ENCODE data around the gene ADAMTS1.
"Not testable (repeated sequence)": the region's sequence is repeated elsewhere in the genome, so short reads cannot be mapped to it uniquely, and the experiment has no call there.

The ADAMTS1 gene
- long read RNA-seq, donor 1, full-length matches to known transcripts, result 20 of 42 reads
- long read RNA-seq, donor 1, partial matches to known transcripts, result 22 of 42 reads
- long read RNA-seq, donor 1, other reads (novel, unspliced or antisense), result 0 of 42 reads
- long read RNA-seq, donor 2, full-length matches to known transcripts, result 15 of 20 reads
- long read RNA-seq, donor 2, partial matches to known transcripts, result 5 of 20 reads
- long read RNA-seq, donor 2, other reads (novel, unspliced or antisense), result 0 of 20 reads
- long read RNA-seq, donor 3, full-length matches to known transcripts, result 14 of 27 reads
- long read RNA-seq, donor 3, partial matches to known transcripts, result 13 of 27 reads
- long read RNA-seq, donor 3, other reads (novel, unspliced or antisense), result 0 of 27 reads
- long read RNA-seq, donor 4, full-length matches to known transcripts, result 18 of 36 reads
- long read RNA-seq, donor 4, partial matches to known transcripts, result 18 of 36 reads
- long read RNA-seq, donor 4, other reads (novel, unspliced or antisense), result 0 of 36 reads
- long read RNA-seq, donor 5, full-length matches to known transcripts, result 25 of 33 reads
- long read RNA-seq, donor 5, partial matches to known transcripts, result 8 of 33 reads
- long read RNA-seq, donor 5, other reads (novel, unspliced or antisense), result 0 of 33 reads
- long read RNA-seq, donor 6, full-length matches to known transcripts, result 17 of 52 reads
- long read RNA-seq, donor 6, partial matches to known transcripts, result 35 of 52 reads
- long read RNA-seq, donor 6, other reads (novel, unspliced or antisense), result 0 of 52 reads
- long read RNA-seq, donor 7, full-length matches to known transcripts, result 38 of 87 reads
- long read RNA-seq, donor 7, partial matches to known transcripts, result 49 of 87 reads
- long read RNA-seq, donor 7, other reads (novel, unspliced or antisense), result 0 of 87 reads
- long read RNA-seq, donor 8, full-length matches to known transcripts, result 26 of 36 reads
- long read RNA-seq, donor 8, partial matches to known transcripts, result 10 of 36 reads
- long read RNA-seq, donor 8, other reads (novel, unspliced or antisense), result 0 of 36 reads

DNA sequence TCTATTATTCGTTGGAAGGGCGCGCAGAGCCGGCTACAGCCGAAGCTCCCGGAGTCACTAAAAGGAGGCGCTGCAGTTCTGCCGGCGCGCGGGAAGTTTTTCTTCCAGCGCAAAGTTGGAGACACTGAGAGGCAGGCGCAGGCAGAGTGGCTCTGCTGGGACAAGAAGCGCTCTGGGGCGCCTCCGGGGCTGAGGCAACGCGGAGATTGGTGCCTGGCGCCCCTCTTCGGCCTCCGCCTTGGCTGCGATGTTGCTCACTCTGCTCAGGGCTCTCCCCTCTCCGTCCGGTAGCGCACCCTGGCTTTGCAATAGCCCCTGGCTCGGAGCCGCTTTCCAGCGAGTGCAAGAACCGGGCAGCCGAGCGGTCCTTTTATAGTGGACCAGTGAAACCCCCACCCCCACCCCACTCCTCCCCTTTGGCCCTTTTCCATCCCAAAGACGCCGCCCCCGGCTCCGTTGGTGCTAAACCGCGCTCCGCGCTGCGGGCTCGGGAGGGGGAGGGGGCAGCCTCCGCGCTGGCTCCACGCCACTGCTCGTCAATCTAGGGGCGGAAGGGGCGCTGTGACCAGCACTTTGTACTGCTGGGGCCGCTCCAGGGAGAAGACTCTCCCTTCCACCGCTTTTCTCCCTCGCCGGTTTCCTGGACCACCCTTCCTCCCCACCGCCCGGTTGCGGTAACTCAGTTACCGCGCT is at the start of gene ADAMTS1:
Gene ADAMTS1 (minus strand): TSS at position 344 of the 693 bp plus-strand sequence. CDS start 455 bp downstream, outside the sequence.
- DNase-seq, result peak; percentile 92

DNA sequence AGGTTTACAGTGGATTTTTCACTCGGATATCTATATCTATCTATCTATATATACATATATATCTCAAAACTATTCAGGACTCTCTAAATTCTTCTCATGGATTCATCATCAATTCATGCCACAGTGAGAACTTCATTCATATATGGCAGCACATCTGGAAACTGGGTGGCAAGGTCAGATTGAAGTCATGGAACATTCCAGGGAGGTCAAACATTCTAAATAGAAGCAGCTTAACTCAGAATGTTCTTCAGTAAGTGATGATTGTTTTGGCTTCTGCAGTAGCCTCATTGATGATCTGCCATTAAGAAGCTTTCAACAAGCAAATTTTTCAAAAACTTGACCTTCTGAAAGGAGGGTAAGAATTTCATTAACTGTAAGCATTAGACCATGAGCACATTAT is 46.9 kb upstream of the ADAMTS1 start:
- DNase-seq, result no peak

DNA sequence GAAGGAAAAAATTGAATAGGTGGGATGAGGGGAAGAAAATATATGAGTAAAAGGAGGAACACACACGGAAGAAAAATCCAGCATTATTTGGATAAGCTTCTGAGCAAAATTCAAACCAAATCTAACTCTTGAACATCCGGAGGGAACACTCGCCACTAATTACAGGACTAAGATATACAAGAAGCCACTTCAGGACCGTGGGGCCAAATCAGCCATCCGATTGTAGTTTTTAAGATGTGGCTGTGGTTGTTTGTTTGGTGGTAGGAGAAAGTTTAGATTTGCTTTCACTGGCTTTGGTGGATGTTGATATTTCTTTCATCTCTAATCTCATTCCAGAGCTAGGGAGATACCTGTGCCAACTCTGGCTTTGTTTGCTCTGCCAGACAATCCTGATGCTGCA is 43.7 kb upstream of the ADAMTS1 start:
- DNase-seq, result no peak

DNA sequence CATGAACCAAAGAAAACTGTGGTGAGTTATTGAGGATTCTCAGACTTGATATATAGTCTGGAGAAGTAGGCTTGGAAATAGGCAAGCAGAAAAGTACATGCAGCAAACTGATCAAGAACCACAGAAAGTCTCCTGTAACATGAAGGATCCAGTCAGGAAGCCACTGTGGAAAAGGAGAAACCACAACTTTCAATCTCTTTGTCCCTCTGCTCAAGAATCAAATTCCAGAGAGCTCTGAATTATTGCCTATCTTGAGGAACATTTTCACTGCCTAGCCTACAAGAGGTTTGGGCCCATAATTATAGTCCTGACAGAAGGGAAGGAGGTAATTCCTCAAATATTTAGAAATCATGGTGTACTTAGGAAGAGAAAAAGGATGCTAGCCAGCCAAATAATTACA is 43.0 kb upstream of the ADAMTS1 start:
- no peak for DNase-seq

DNA sequence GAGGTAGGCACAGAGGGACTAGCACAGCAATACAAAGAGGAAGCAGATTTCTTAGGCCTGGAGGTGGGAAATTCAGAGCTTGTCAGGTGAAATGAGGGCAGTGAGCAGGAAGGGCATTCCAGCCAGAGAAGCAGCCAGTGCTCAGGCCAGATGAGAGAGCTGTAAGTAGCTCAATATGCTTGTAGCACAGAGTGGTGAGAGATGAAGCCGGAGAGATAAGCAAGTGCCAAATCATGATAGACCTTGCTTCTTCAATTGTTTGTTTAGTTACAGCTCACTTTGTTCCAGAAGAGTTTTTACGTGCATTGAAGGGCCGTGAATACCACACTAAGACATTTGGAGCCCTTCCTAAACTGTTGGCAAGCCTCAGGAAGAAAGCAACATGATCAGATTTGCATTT is 42.0 kb upstream of the ADAMTS1 start:
- no peak for DNase-seq

DNA sequence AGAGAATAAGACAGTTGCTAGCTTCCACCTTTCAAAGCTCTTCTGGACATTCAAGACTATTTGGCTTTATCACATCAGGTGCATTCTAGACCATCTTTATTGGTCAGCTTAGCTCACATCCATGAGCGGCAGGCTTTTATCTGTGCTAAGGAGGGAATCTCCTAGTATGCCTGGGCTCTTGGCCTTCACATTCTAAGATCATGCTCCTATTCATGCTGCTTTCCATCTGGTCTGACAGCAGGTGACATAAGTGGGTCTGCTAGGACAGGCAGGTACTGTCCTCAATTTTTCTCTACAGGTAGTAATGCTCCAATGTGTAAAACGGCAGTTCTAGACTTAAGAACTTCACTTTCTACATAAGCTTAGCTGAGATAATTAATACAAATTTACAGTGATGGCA is 39.2 kb upstream of the ADAMTS1 start:
- no peak for DNase-seq

DNA sequence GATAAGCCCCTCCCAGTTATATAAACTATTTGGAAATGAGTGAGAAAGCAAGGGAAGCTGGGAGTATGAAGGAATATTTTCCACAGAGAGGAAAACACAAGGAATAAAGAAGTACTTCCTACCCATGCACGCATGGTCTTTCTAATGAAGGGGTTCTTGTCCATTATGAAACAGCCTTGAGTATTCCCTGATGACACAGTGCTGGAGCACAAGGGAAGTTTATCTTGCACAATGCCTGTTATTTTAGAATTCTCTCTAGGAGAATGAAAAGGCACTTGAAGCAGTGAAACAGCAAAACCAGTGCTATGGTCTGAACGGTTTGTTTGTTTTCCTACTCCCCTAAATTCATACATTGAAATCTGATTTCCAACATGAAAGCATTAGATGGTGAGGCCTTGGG is 38.6 kb upstream of the ADAMTS1 start:
- no peak for DNase-seq

DNA sequence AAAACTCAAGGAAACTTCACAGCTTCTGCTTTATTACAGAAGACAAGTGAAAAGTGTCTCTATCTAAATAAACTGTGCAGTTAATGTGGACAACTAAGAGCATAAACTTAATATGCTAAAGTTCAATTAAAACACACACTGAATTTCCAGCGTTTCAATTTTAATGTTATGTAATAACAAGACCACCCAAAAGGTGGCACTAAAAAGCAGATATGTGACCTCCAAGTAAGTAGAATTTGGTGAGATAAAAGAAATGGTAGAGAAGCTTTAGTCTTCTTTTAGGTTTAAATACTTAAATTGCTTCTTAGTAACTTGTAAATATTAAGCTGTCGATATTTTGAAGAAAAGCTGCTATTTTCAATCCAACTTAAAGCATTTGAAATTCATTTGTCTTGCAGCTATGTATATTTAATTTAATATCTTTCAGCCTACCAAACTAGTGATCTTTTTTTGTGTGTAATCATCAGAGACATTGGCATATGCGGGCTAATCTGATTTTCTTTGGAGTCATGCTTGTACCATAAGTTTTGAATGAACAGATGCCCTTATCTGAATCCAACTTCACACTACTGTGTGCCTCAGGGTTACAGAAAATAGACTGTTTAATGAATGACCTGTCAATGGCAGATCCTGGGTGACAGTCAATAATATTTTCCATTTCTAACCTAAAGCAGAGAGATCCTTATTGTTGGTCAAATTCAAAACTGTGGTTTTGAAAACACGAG is 36.5 kb upstream of the ADAMTS1 start:
- no peak for DNase-seq

DNA sequence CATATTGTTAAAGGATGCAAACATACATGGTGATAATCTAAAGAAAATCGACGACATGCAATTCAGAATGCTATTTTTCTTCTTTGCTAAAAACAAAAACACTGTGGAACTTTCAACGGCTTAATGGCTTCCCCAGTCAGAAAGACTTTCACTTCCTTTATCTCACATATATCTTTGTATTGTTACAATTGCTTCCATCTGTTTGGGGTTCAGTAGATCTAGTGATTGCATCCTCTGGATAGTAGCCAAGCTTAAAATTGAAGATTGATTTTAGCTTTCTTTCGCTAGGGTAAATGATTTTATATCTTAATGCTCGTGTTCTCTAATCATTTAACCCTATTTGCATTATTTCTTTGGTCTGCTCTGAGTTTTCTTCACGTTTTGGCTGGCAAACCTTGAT is 31.8 kb upstream of the ADAMTS1 start:
- DNase-seq, result no peak

DNA sequence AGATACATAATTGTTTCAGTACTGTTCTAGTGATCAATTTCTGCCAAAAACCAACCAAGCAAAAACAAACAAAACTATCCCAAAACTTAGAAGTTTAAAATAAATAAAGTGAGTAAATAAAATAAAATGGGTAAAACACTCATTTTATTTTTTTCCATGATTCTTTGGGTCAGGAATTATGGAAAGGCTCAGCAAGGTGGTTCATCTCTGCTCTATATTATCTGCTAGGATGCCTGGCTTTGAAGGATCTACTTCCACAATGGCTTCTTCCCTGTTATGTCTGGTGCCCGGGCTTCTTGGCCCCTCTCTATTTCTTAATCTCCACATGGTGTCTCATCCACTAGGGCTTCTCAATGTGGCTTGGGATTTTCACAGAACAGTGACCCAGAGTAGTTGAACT is 29.1 kb upstream of the ADAMTS1 start:
- no peak for DNase-seq

DNA sequence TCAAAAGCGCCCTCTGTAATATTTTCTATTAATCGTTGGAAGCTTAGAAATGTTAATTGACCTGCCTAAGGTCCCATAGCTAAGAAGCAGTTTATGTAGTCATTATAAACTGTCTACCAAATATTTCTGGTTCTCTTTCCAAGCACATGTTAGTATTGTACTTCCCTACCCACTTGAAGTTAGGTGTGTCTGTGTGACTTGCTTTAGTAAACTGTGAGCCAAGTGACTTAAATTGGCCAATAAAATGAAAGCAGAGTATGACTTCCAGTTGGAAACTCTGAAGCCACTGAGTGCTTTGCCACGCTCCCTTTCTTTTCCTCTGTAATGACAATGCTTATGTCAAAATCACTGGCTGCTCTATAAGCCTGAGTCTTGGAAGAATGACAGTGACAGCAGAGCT is 20.6 kb upstream of the ADAMTS1 start:
- no peak for DNase-seq

DNA sequence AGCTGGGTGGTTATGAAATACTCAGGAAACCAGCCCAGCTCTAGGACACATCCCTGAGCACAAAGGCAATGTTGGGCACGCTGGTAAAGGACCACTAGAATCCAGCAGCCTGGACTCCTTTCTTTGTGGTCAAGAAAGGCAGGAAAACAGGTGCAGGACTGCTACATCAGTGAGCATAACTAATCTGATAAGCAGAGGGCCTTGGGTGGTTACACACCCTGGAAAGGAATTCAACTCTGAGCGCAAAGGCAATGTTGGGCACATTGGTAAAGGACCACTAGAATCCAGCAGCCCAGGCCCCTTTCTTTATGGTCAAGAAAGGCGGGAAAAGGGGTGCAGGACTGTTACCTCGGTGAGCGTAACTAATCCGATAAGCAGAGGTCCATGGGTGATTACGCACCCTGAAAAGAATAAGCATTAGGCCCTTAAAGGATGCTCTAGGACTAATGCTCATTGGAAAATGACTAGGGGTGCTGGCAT is 11.7 kb upstream of the ADAMTS1 start:
- not testable (repeated sequence) for DNase-seq

DNA sequence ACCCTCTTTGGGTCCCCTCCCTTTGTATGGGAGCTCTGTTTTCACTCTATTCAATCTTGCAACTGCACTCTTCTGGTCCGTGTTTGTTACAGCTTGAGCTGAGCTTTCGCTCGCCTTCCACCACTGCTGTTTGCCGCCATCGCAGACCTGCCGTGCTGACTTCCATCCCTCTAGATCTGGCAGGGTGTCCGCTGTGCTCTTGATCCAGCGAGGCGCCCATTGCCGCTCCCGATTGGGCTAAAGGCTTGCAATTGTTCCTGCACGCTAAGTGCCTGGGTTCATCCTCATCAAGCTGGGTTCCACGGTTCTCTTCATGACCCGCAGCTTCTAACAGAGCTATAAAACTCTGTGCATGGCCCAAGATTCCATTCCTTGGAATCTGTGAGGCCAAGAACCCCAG is 9.5 kb upstream of the ADAMTS1 start:
- not testable (repeated sequence) for DNase-seq

DNA sequence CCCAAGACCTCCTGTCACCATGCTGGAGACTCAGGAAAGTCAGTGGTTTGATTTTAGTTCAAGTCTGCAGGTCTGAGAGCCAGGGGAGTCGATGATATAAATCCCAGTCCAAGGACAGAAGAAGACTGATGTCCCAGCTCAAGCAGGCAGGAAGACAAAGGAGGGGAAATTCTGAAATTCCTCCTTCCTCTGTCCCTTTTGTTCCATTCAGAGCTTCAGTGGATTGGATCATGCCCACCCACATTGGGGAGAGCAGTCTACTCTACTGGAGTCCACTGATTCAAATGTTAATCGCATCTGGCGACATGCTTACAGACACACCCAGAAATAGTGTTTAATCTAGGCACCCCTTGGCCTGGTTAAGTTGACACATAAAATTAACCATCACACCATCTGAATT is 7.2 kb upstream of the ADAMTS1 start:
- no peak for DNase-seq

DNA sequence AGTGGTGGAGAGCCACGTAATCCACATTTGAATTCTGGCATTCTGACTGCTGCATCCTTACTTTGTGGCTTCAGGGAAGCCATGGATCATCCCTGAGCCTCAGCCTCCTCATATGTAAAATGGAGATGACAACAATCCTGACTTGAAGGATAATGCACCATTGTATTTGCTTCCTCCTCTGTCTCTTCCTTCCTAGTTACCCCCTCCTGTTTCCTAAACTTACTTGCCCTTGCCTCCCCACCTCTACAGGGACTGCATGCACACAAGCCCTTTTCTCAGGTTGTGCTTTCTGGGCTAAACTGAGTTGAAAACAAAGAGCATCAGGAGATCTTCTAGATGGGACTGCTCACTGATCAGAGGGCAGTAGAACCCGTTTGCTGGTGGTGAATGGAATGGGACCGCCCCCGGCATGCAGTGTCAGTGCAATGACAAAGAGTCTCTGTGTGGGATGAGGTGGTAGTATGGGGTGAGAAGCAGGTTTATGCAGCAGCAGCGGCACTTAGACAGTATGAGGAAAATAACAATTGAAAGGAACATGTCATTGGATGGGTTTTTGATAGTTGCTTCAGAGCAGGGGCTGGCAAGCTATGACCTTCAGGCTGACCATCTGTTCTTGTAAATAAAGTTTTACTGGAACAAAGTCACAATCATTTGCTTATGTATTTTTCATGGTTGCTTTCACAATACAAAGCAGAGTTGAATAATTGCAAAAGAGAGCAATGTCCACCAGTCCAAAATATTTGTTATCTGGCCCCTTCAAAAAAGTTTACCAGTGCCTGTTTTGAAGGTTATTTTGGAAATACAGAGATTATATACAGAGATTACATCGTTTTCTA is 6.1 kb upstream of the ADAMTS1 start:
- DNase-seq, result no peak

DNA sequence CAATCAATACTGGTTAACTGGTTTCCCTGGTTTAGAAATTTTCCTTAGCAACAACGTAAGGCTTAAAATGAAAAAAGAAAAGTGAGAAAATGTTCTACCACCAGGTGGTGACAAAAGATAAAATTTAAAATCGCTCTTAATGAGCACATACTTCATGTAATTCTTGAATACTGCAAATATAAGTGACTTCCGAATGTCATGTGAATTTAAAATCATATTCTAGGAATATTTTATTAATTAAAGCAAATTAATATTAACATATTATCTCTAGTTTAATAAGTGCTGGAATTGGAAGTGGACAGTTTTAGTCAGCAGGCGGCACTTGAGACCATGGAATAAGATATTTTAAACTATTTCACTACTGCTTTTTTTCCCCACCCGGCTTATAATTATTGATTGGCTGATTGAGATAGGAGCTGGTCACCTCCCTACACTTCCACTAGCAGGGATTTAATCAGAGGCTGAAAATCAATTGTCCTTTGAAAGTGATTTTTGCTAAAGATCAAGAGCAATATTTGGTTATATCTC is 5.0 kb upstream of the ADAMTS1 start:
- DNase-seq, result peak; percentile 29

DNA sequence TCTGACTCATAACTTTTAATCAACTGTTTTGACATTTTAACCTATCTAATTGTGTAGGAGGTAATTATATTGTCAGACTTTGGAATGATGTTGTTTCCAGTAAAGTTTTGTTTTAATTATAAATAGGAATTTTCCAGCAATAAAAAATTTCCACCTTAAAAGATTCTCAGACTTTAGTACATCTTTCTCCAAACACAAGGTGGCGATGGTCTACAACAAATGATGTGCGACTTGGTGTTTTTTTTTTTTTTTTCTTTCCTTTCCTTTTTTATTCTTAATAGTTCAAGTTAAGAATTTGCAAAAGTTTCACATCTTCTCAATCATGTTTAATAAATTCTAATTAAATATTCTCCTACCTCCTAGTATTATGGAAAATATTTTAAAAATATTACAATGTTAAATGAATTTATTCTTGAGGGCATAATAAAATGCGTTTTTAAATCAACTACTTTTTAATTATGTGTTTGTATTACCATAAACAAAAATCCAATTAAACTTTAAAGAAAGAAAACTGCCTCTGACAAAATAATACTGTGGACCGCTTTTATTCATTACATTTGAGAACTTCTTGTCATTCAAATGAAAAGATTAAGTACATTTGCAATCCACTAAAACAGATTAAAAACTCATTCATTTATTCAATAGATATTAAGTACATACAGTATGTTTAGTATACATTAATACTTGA is 4.4 kb upstream of the ADAMTS1 start:
- DNase-seq, result peak; percentile 18

DNA sequence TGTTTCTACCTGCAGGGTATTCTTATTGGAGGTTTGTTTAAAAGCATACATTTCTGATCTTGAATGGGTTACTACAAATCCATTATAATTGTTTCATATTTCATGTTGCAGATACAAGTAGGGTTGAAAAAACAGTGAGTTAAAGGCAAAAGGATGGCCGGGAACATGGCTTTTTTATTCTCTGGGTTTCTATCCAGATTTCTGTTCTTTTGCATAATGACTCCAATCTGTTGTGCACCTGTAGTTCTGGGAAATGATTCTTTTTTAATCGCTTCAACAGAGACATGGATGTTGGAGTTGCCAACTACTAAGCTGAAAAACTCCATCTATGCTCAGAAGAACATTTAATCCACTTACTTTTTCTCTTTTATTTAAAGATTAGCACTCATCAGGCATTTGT is 2.7 kb upstream of the ADAMTS1 start:
- no peak for DNase-seq

DNA sequence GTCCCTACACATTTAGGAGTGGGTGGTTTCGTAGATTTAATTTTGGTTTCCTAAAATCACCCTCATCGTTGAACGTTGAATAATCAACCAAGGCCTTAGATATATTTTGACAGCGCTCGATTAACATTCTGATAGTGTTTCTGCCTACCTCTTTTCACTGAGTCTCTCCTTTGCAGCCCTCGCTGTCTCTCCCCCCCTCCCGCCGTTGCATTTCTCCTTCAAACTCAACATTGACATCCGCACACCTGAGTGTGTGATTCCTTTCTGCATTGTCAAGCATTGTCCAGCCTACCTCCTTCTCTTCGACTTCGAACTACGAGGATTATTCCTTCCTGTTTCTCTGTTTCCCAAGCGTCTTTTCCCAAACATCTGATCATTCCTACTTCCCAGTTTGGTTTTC is 1.8 kb upstream of the ADAMTS1 start:
- no peak for DNase-seq
